ENCODE measurements around the gene CAVIN1. TPM values are rescaled to one million over a fixed set of nuclear protein-coding genes. Genes with fewer than 3 reads are reported as not detected.

The CAVIN1 gene, protein sequence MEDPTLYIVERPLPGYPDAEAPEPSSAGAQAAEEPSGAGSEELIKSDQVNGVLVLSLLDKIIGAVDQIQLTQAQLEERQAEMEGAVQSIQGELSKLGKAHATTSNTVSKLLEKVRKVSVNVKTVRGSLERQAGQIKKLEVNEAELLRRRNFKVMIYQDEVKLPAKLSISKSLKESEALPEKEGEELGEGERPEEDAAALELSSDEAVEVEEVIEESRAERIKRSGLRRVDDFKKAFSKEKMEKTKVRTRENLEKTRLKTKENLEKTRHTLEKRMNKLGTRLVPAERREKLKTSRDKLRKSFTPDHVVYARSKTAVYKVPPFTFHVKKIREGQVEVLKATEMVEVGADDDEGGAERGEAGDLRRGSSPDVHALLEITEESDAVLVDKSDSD
- 602 and 708 TPM in 2 replicates for total RNA-seq (ENCODE audit: low replicate concordance)

DNA sequence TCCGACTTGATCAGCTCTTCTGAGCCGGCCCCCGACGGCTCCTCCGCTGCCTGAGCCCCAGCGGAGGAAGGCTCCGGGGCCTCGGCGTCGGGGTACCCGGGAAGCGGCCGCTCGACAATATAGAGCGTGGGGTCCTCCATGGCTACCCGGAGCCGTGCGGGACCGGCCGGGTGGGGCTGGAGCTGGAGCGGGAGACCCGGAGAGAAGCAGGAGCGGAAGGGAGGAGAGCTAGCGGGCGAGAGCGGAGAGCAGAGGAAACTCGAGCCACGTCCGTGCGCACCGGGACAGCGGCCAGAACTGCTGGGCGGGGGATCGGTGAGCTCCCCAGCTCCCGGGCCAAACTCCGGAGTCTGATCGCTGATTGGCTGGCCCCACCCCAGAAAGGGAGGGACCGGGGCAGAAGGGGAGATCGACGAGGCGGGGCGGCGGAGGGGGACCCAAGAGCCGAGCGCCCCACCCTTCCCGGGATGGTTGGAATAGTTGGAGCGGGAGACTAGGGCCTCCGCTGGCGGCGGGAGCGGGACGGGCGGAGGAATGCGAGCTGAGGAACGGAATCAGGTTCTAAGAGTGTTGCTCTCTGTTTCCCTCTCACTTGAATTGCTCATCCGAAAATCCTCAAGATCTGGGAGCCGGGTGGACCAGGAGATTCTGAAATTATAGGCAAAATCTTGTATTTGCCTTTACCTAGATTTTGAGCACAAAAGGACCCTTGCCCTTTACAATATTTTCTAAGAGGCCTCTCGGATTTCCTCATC, at the start of gene CAVIN1:
CAVIN1 (minus strand) TSS at position 299 of the 755 bp plus-strand sequence; CDS start at position 140, 159 bp downstream.

DNA sequence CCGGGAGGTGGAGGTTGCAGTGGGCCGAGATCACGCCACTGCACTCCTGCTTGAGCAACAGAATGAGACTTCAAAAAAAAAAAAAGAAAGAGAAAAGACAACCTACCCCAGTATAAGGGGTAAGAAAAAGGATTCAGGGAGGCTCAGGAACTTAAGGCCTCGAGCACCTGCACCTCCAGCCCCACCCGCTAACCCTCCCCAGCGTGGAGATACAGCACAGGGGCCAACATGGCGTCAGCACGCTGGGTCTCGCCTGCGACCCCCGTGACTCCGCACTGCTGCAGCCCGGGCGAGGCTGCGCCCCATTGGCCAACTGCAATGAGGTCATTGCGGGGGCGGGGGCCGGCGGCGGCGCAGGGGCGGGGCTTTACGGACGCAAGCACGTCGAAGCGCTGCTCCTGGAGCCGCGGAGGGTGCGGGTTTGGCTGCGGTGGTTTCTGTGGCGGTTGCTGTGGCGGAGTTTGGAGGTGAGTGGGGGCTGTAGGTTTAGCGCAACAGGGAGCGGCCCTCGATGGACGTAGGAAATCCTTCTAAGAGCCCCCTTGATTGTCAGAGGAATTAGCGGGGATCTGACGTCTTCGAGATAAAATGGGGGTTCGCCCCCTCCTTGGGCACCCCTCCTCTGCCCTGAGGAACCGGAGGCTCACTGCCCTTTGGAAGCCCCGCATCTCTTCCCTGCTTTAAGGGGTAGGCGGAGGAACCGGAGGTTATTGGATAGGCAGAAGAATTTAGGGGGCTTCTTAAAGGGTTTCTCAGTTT, 35.6 kb upstream of the CAVIN1 start, which contains the start of gene ATP6V0A1:
ATP6V0A1 (plus strand) TSS at position 382 of the 759 bp plus-strand sequence. CDS start 2,017 bp downstream, outside the sequence.

DNA sequence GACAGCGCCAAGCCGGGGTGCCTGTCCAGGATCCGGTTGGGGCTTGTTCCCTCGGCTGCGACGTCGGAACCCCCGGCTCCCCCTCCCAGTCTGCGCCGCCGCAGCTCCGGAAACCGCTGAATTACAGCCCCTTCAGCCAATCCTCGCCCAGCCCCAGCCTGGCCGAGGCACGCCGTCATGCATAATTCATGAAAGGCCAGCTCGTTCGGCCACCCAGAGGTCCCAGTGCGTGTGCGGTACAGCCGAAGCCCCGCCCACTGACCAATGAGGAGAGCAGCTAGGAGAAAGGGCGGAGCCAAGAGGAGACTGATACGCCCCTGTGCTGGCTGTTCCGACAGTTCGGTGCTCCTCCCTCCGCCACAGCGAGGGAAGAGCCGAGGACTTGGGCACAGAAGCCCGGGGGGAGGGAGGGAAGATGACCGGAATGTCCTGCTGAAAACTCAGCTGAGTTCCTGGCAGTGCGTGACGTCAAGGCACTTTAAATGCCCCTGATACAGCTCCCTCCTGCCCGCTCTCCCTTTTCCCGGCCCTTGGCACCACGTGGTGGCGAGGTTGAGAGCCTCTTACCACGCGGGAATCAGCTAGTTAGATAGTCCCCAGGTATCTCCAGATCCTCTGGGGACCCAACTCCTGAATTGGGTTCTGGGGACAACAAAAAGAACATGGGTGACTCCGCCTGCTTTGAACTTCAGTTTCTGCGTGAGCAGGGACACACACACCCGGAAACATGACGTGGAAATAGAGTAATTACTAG, 34.5 kb downstream of the CAVIN1 start, which contains the start of gene STAT3:
STAT3 (minus strand) TSS at position 62 of the 754 bp plus-strand sequence. CDS start 39,926 bp downstream, outside the sequence.

Other genes with a start within 250 kb of the CAVIN1 start
- gene KCNH4, start 242.1 kb downstream of the CAVIN1 start, total RNA-seq (ENCODE audit: low replicate concordance), result 0.12 TPM in 1 of 2 replicates, not detected in the other
- gene HCRT, start 237.8 kb downstream of the CAVIN1 start, total RNA-seq (ENCODE audit: low replicate concordance), result not detected in 2 replicates
- gene GHDC, start 228.8 kb downstream of the CAVIN1 start, total RNA-seq (ENCODE audit: low replicate concordance), result 11.1 and 13.4 TPM in 2 replicates
- gene STAT5B, start 146.9 kb downstream of the CAVIN1 start, total RNA-seq (ENCODE audit: low replicate concordance), result 21.1 TPM in 2 replicates
- 11.4 and 31.5 TPM in 2 replicates for gene STAT5A, start 134.8 kb downstream of the CAVIN1 start, total RNA-seq (ENCODE audit: low replicate concordance)
- gene STAT3, start 34.8 kb downstream of the CAVIN1 start, total RNA-seq (ENCODE audit: low replicate concordance), result 81.7 and 89.7 TPM in 2 replicates
- gene ATP6V0A1, start 35.6 kb upstream of the CAVIN1 start, total RNA-seq (ENCODE audit: low replicate concordance), result 39.1 and 76.6 TPM in 2 replicates
- gene NAGLU, start 113.0 kb upstream of the CAVIN1 start, total RNA-seq (ENCODE audit: low replicate concordance), result 23.8 and 24.6 TPM in 2 replicates
- 1.8 and 8.9 TPM in 2 replicates for gene HSD17B1, start 129.7 kb upstream of the CAVIN1 start, total RNA-seq (ENCODE audit: low replicate concordance)
- 5.4 and 8.2 TPM in 2 replicates for gene COASY, start 138.9 kb upstream of the CAVIN1 start, total RNA-seq (ENCODE audit: low replicate concordance)
- gene MLX, start 143.8 kb upstream of the CAVIN1 start, total RNA-seq (ENCODE audit: low replicate concordance), result 33.7 and 38.0 TPM in 2 replicates
- gene PSMC3IP, start 154.5 kb upstream of the CAVIN1 start, total RNA-seq (ENCODE audit: low replicate concordance), result 2.8 and 3.7 TPM in 2 replicates
- 56.1 and 95.8 TPM in 2 replicates for gene RETREG3, start 186.1 kb upstream of the CAVIN1 start, total RNA-seq (ENCODE audit: low replicate concordance)
- gene TUBG1, start 186.4 kb upstream of the CAVIN1 start, total RNA-seq (ENCODE audit: low replicate concordance), result 21.9 and 23.5 TPM in 2 replicates
- 5.4 and 6.8 TPM in 2 replicates for gene TUBG2, start 236.0 kb upstream of the CAVIN1 start, total RNA-seq (ENCODE audit: low replicate concordance)